ENCODE results near the gene POLR3H. TPM values are rescaled to one million over a fixed set of nuclear protein-coding genes. Genes with fewer than 3 reads are reported as not detected.
A peak's percentile ranks its signal among the peaks of the same experiment; 100 is the strongest.

Gene POLR3H
- total and polyA plus RNA-seq, 2 donors (not counting 1 experiment from before 2014, with no cell fraction given) = 12.4 to 32.1 TPM

- peaks cover 15% of the 10 kb centered on the region for H3K4me1 Mint-ChIP-seq
- no peaks in the 10 kb centered on the region for H3K9me3 Mint-ChIP-seq (ENCODE audit: insufficient read depth)
- H4K20me1 ChIP-seq (ENCODE audit: control insufficient read depth, insufficient read depth, low read length, poor library complexity, severe bottlenecking) = peaks cover 26% of the 10 kb centered on the region
- no peaks in the 10 kb centered on the region for H3K27me3 ChIP-seq (replicated peaks in 1 of 4; ENCODE audit: control extremely low read depth in 1 of 4, control insufficient read depth in 3 of 4, insufficient read depth in 4 of 4, low read length in 3 of 4)
- TF ChIP-seq, protein P1, sequence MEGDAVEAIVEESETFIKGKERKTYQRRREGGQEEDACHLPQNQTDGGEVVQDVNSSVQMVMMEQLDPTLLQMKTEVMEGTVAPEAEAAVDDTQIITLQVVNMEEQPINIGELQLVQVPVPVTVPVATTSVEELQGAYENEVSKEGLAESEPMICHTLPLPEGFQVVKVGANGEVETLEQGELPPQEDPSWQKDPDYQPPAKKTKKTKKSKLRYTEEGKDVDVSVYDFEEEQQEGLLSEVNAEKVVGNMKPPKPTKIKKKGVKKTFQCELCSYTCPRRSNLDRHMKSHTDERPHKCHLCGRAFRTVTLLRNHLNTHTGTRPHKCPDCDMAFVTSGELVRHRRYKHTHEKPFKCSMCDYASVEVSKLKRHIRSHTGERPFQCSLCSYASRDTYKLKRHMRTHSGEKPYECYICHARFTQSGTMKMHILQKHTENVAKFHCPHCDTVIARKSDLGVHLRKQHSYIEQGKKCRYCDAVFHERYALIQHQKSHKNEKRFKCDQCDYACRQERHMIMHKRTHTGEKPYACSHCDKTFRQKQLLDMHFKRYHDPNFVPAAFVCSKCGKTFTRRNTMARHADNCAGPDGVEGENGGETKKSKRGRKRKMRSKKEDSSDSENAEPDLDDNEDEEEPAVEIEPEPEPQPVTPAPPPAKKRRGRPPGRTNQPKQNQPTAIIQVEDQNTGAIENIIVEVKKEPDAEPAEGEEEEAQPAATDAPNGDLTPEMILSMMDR (IDR thresholded peaks at IDR 0.05) = no peak
- no peaks in the 10 kb centered on the region for H3K27me3 Mint-ChIP-seq
- peaks cover 2 to 67% of the 10 kb centered on the region in 2 experiments for H3K36me3 ChIP-seq (replicated peaks in 1 of 2; ENCODE audit: control extremely low read depth in 1 of 2, control insufficient read depth in 1 of 2, extremely low read depth in 1 of 2, insufficient read depth in 2 of 2, low read length in 1 of 2)
- intact Hi-C loops (cut with micrococcal nuclease) = no loop called here
- H3K9me3 ChIP-seq (ENCODE audit: control extremely low read depth in 1 of 3, control insufficient read depth in 2 of 3, insufficient read depth in 1 of 3, low read length in 2 of 3) = no peaks in the 10 kb centered on the region
- peaks cover 2% of the 10 kb centered on the region for H3K79me2 ChIP-seq (ENCODE audit: control insufficient read depth, insufficient read depth, low read length)
- POLR2A ChIA-PET = no interaction called here
- CTCF ChIA-PET = interaction anchor here (1.4 to 13.2 kb wide), 3 partner anchors 19 to 117 kb away, joined by 3 to 228 read pairs (median 4); no protein-coding TSS in a partner anchor
- H3K4me3 Mint-ChIP-seq = no peak overlapping the region
- H3K4me1 ChIP-seq (ENCODE audit: control insufficient read depth in 2 of 2, insufficient read depth in 2 of 2, low read length in 2 of 2) = peaks cover 7 to 12% of the 10 kb centered on the region in 2 donors
- no peak overlapping the region for H3K9ac ChIP-seq (ENCODE audit: low read length)
- no peak overlapping the region for H3K4me3 ChIP-seq (ENCODE audit: control extremely low read depth in 1 of 5, extremely low read depth in 1 of 5, insufficient read depth in 1 of 5, low read depth in 2 of 5, low read length in 4 of 5)
- no peak for DNase-seq
- 94% methylated on average over 19 of the region's 21 CpGs for WGBS (ENCODE audit: insufficient coverage)
- H3K27ac ChIP-seq (ENCODE audit: low read length in 2 of 2) = peak overlapping the region in 1 of 2 donors; percentile 15
- ATAC-seq (ENCODE audit: low read depth) = no peak
- H3K4me2 ChIP-seq (replicated peaks; ENCODE audit: low read depth, low read length, poor library complexity, severe bottlenecking) = no peak overlapping the region
- H3K27ac Mint-ChIP-seq = no peak overlapping the region
- H2AFZ ChIP-seq (ENCODE audit: insufficient read depth, low read depth, low read length, poor library complexity, severe bottlenecking) = no peak overlapping the region
Measured at GRCh38 chr22:41523464-41524221, 20.6 kb downstream of the POLR3H start.

DNA sequence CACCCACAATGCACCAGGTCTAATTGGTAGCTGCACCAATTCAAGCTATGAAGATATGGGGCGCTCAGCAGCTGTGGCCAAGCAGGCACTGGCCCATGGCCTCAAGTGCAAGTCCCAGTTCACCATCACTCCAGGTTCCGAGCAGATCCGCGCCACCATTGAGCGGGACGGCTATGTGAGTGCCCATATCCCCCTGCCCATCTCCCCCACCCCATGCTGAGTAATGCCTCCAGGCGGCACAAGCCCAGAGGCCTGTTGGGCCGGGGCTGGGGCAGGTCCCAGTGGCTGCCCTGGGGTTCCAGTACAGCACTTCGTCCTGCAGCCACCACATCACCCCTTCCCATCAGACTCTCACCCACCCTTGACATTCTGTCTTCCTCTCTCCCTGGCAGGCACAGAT, 21.5 kb downstream of the POLR3H start:
- Histone ChIP-seq H3K27ac (ENCODE audit: low read length in 2 of 2) (no peak overlapping the region), H3K27me3 (replicated peaks in 1 of 4; ENCODE audit: control extremely low read depth in 1 of 4, control insufficient read depth in 3 of 4, insufficient read depth in 4 of 4, low read length in 3 of 4) (no peaks in the 10 kb centered on the region), H3K4me1 (ENCODE audit: control insufficient read depth in 2 of 2, insufficient read depth in 2 of 2, low read length in 2 of 2) (peaks cover 7 to 12% of the 10 kb centered on the region in 2 donors), H4K20me1 (ENCODE audit: control insufficient read depth, insufficient read depth, low read length, poor library complexity, severe bottlenecking) (peaks cover 26% of the 10 kb centered on the region), H3K4me3 (ENCODE audit: control extremely low read depth in 1 of 5, extremely low read depth in 1 of 5, insufficient read depth in 1 of 5, low read depth in 2 of 5, low read length in 4 of 5) (no peak overlapping the region), H3K4me2 (replicated peaks; ENCODE audit: low read depth, low read length, poor library complexity, severe bottlenecking) (no peak overlapping the region), H2AFZ (ENCODE audit: insufficient read depth, low read depth, low read length, poor library complexity, severe bottlenecking) (no peak overlapping the region), H3K9me3 (ENCODE audit: control extremely low read depth in 1 of 3, control insufficient read depth in 2 of 3, insufficient read depth in 1 of 3, low read length in 2 of 3) (no peaks in the 10 kb centered on the region), H3K36me3 (replicated peaks in 1 of 2; ENCODE audit: control extremely low read depth in 1 of 2, control insufficient read depth in 1 of 2, extremely low read depth in 1 of 2, insufficient read depth in 2 of 2, low read length in 1 of 2) (peaks cover 2 to 68% of the 10 kb centered on the region in 2 experiments), H3K9ac (ENCODE audit: low read length) (no peak overlapping the region), H3K79me2 (ENCODE audit: control insufficient read depth, insufficient read depth, low read length) (peaks cover 4% of the 10 kb centered on the region)
- no peak for TF ChIP-seq EZH2 (IDR thresholded peaks at IDR 0.05; ENCODE audit: borderline replicate concordance, insufficient read depth, low read depth, low read length, poor library complexity, severe bottlenecking)
- TF ChIP-seq, protein P1 (IDR thresholded peaks at IDR 0.05) = no peak
- H3K4me1 Mint-ChIP-seq = peaks cover 15% of the 10 kb centered on the region
- H3K9me3 Mint-ChIP-seq (ENCODE audit: insufficient read depth) = no peaks in the 10 kb centered on the region
- no peak overlapping the region for H3K4me3 Mint-ChIP-seq
- no peak for ATAC-seq (ENCODE audit: low read depth)
- H3K27ac Mint-ChIP-seq = peak overlapping the region; percentile 72
- ChIA-PET CTCF (interaction anchor here (1.4 to 13.2 kb wide), 2 partner anchors 22 to 116 kb away, joined by 3 to 228 read pairs; no protein-coding TSS in a partner anchor), POLR2A (no interaction called here)
- no peak for DNase-seq
- 96% methylated on average over 9 of the region's 9 CpGs for WGBS (ENCODE audit: insufficient coverage)
- intact Hi-C loops (cut with micrococcal nuclease) = no loop called here
- no peaks in the 10 kb centered on the region for H3K27me3 Mint-ChIP-seq

Measured in B cell (primary cell).